Measurements from ENCODE around the gene GMPPA. TPM values are rescaled to one million over a fixed set of nuclear protein-coding genes. Genes with fewer than 3 reads are reported as not detected.

GMPPA gene
- total and polyA plus RNA-seq, 9 of the 15 experiments (the other 6 are each of a cell fraction or from before 2014, with no cell fraction given), result 7.0 to 101 (median 66.7) TPM

GRCh38 chr2:219498280-219499057, at the start of gene GMPPA (continued):
- TF ChIP-seq CREB3 (tag; conservative IDR thresholded peaks at IDR 0.05; ENCODE audit: low read depth) (no peak), BACH1 (tag; IDR thresholded peaks at IDR 0.05) (no peak), HOXB6 (CRISPR knock-in tag; IDR thresholded peaks at IDR 0.05; ENCODE audit: borderline replicate concordance) (no peak), ZNF589 (CRISPR knock-in tag; IDR thresholded peaks at IDR 0.05; ENCODE audit: low read depth) (no peak), ZKSCAN3 (CRISPR knock-in tag; IDR thresholded peaks at IDR 0.05) (no peak), PHF21A (IDR thresholded peaks at IDR 0.05; ENCODE audit: borderline replicate concordance, low read depth) (no peak), ZSCAN32 (CRISPR knock-in tag; IDR thresholded peaks at IDR 0.05) (no peak), ARID3A (IDR thresholded peaks at IDR 0.05; ENCODE audit: borderline replicate concordance, low read depth, low read length) (no peak), ZFPM2 (CRISPR knock-in tag; IDR thresholded peaks at IDR 0.05) (no peak), OTX1 (CRISPR knock-in tag; IDR thresholded peaks at IDR 0.05) (no peak), NR2C1 (IDR thresholded peaks at IDR 0.05) (peak; percentile 16; the same call in 1 of the 2 replicates), NR2C1 (tag; IDR thresholded peaks at IDR 0.05) (peak; percentile 56), RFX5 (IDR thresholded peaks at IDR 0.05; ENCODE audit: low read depth, low read length) (no peak), USF2 (CRISPR knock-in tag; IDR thresholded peaks at IDR 0.05) (peak; percentile 80), PYGO2 (tag; IDR thresholded peaks at IDR 0.05) (no peak), MED1 (CRISPR knock-in tag; IDR thresholded peaks at IDR 0.05; ENCODE audit: borderline replicate concordance) (no peak), PRDM10 (IDR thresholded peaks at IDR 0.05; ENCODE audit: partially characterized antibody) (peak; percentile 62), SRSF7 (optimal IDR thresholded peaks at IDR 0.05; ENCODE audit: low read depth, low read length) (no peak), MTA3 (IDR thresholded peaks at IDR 0.05; ENCODE audit: borderline replicate concordance) (peak; percentile 71), GTF2B (IDR thresholded peaks at IDR 0.05; ENCODE audit: extremely low read depth, insufficient read length) (no peak), ZNF232 (CRISPR knock-in tag; IDR thresholded peaks at IDR 0.05) (no peak)

Measured in K562 (cell line).